DMS53 treated with DMSO at 0.1 percent for 48 hours (cell line): ENCODE measurements around the gene EPO.
"Not testable (repeated sequence)": the region's sequence is repeated elsewhere in the genome, so short reads cannot be mapped to it uniquely, and the experiment has no call there.

Source experiments
- DNase-seq: peaks from one replicate; lab custom pipeline; 2025; ENCODE audit not compliant: unreplicated experiment; lab: John Stamatoyannopoulos, UW

EPO gene

DNA sequence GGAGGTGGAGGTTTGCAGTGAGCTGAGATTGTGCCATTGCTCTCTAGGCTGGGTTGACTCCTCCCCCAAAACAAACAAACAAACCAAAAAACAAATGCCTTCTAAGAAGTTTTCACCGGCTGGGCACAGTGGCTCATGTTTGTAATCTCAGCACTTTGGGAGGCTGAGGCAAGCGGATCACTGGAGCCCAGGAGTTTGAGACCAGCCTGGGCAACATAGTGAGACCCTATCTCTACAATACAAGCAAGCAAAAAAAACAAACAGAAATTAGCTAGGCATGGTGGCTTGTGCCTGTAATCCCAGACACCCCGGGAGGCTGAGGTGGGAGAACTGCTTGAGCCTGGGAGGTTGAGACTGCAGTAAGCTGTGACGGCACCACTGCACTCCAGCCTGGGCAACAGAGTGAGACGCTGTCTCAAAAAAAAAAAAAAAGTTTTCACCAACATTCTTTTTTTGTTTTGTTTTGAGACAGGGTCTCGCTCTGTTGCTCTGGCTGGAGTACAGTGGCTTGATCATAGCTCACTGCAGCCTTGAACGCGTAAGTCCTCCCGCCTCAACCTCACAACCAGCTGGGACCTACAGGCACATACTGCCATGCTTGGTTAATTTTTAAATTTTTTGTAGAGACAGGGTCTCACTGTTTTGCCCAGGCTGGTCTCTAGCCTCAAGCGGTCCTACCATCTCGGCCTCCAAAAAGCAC is 11.8 kb downstream of the EPO start:
- no peak for DNase-seq

DNA sequence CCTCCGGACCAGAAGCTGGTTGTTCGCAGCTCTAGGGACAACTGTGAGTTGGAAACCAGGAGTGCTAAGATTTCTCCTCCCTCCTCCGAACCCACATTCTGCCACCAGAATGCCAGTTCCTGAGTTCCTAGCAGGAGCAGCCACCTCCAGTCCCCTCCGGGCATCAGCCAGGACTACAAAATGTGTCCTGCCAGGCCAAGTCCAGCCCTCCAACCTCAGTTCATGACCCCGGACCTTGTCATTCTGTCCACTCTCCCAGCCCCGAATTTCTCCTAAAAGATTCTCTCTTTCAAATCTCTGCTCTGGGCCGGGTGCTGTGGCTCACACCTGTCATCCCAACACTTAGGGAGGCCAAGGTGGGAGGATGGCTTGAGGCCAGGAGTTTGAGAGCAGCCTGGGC is 15.5 kb downstream of the EPO start:
- DNase-seq = no peak

DNA sequence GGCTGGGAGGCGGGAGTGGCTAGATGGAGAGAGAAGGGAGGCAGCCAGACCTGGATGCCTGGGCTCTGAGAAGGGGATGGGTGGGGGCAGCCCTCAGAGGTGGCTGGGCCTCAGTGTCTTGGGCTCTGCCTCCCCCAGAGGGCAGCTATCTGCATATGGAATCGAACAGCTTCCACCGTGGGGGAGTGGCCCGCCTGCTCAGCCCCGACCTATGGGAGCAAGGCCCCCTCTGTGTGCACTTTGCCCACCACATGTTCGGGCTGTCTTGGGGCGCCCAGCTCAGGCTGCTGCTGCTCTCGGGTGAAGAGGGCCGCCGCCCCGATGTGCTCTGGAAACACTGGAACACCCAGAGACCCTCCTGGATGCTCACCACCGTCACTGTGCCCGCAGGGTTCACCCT is 16.4 kb downstream of the EPO start:
- DNase-seq = no peak

DNA sequence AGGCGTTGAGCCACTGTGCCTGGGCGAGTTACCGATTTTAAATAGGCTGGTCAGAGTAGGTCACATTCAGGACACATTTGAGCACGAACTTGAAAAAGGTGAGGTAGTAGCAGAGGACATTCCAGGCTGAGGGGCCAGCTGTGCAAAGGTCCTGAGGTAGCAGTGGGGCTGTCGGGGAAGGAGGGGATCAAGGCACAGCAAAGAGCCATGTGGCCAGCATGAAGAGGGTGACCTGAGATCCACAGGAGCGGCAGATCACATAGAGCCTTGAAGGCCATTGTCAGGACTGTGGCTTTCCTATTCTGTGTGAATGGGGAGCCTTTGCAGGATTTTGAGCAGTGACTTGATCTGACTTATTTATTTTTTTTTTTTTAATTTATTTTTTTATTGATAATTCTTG is 19.7 kb downstream of the EPO start:
- DNase-seq = no peak

DNA sequence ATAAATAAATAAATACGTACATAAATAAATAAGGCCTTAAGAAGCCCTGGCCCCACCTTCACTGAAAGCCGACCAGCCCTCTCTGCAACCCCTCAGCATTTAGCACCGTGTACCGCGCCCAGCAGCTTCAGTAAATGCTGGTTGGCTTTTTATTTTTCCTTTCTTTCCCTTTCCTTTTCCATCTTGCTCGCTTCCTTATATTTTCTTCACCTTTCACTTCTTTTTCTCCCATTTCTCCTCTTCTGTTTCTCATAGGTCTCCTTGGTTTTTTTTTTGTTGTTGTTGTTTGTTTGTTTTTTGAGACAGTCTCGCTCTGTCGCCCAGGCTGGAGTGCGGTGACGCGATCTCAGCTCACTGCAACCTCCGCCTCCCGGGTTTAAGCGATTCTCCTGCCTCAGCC is 24.3 kb downstream of the EPO start:
- DNase-seq = no peak

DNA sequence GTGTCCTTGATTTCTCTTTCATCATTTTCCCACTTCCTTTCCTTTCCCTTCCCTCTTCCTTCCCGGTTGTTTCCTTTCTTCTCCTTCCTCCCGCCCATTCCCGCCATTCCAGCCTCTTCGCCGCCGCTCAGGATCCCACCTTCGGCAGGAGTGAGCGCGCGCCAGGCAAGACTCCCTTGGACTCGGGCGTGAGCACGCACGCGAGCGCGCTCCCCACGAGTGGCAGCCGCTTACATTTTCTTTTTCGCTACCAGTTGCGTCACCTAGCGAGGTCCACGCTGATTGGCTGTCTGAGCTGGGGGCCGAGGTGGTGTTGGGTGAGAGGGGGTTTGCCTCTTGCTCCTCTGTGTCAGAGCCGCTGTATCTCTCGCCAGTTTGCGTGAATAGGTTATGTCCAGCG is 24.9 kb downstream of the EPO start:
- DNase-seq = no peak

DNA sequence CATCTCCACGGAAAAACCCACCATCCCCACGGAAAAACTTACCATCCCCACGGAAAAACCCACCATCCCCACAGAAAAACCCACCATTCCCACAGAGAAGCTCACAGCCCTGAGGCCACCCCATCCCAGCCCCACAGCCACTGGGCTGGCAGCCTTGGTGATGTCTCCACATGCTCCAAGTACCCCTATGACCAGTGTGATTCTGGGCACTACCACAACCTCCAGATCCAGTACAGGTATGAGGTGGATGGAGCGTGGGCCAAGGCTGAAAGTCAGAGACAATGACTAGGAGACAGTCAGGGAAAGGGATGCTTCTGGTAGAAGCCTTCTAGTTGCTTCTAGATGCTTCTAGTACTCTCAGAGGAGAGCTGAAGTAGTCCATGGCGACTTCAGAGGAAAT is 32.7 kb downstream of the EPO start:
- no peak for DNase-seq

DNA sequence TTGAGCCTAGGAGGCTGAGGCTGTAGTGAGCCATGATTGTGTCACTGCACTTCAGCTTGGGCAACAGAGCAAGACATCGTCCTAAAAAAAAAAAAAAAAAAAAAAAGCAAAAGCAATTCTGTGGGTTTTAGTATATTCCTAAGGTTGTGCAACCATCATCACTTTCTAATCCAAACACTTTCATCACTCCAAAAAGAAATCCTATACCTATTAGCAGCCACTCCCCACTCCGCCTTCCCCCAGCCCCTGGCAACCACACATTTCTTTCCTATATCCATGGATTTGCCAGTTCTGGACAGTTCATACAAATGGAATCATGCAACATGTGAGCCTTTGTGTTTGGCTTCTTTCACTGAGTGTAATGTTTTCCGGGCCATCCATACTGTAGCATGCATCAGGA is 33.5 kb downstream of the EPO start:
- no peak for DNase-seq

DNA sequence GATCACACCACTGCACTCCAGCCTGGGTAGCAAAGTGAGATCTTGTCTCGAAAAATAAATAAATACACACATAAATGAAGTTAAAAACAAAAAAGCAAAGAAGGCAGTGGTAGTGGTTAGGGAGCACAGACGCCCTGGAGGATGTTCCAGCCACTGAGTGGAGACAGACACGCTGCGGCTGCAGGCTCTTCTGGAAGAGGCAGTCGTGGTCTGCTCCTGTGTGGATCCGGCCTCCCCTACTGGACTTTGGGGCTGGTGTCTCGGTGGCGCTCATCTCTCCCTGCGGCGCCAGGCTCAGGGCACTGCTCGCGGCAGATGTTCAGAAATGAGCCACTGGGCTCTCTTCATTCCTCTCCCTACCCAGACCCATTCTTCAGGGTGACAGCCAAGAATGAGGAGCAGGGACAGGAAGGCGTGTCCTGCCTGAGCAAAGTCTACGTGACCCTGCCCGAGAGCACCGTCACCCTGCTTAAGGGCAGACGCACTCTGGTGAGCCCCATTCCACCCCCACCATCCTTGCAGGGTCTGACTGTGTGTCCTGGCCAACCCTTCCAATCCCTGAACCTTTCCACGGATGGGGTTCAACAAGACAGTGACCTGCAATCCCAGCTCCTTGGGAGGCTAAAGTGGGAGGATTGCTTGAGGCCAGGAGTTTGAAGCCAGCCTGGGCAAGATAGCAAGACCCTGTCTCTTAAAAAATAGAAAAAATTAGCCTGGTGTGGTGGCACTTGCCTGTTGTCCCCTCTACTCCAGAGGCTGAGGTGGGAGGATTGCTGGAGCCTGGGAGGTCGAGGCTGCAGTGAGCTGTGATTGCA is 39.3 kb downstream of the EPO start:
- DNase-seq = no peak

DNA sequence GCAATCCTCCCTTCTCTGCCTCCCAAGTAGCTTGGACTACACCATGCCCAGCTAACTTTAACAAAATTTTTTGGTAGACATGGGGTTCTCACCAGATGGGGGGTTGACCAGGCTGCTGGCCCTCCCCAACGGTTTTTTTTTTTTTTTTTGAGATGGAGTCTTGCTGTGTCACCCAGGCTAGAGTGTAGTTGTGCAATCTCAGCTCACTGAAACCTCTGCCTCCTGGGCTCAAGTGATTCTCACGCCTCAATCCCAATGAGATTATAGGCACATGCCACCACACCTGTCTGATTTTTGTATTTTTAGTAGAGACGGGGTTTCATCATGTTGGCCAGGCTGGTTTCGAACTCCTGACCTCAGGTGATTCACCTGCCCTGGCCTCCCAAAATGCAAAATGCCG is 42.6 kb downstream of the EPO start:
- DNase-seq = not testable (repeated sequence)

DNA sequence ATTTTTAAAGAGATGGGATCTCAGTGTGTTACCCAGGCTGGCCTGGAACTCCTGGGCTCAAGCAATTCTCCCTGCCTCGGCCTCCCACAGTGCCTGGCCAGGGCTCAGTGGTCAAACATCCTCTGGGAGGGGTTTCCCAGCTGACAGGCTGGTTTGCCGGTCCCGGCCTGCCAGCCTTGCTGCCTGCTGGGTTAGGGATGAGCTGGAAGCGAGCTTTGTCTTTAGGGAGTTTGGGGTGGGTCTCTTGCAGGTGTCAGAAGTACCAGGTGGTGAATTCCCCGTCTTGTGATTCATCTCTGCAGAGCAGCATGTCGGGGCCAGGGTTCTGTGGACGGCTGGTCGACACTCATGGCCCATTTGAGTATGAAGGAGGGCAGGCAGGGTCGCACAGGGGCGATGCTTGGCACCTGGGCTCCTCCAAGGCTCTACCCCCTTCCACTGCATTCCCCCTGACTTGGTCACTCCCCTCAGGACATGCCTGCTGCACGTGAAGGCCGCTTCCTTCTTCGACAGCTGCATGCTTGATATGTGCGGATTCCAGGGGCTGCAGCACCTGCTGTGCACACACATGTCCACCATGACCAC is 43.4 kb downstream of the EPO start:
- DNase-seq = no peak

DNA sequence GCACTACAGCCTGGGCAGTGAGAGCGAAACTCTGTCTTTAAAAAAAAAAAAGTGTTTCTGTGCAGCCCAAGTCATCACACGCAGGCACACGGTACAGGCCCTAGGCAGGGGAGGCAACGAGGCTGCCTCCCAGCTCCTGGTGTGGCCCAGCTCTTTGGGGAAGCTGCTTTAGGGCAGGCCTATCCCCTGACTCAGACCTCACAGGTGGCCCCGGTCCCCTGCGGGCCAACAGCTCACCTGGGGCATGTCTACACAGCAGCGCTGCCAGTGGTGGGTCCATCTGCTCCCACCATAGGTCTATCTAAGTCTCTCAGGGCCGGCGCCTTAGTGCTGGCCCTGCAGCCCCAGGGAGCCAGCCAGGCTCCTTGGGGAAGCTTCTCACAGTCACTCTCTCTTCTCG is 44.6 kb downstream of the EPO start:
- DNase-seq = no peak

DNA sequence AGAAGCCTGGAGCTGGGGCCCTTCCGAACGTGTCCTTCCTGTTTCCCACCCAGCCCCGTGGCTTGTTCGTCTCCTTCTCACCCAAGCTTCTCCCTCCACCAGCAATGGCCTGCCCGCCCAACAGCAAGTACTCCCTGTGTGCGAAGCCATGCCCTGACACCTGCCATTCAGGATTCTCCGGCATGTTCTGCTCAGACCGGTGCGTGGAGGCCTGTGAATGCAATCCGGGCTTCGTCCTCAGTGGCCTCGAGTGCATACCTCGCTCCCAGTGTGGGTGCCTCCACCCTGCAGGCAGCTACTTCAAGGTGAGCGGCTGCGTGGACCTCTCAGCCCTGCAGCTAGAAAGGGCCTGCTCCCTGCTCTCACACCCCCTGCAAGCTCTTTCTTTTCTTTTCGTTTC is 45.0 kb downstream of the EPO start:
- no peak for DNase-seq

DNA sequence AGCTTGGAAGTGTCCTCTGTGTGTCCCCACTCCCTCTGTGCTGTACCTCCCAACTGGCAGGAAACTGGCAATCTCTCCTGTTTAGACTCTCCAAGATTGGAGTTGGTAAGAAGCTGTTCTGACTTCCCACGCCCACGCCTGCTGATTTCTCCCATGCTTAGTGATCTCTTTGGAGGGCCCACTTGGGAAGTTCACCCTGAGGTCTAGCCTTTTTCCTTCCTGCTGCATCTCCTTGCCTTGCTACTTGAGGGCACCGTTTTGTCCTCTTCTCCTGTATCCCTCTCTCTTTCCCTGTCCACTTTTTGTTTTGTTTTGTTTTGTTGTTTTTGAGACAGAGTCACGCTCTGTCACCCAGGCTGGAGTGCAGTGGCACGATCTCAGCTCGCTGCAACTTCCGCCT is 48.5 kb downstream of the EPO start:
- DNase-seq = no peak
